ENCODE measurements around the gene OR10D3. TPM values are rescaled to one million over a fixed set of nuclear protein-coding genes. Genes with fewer than 3 reads are reported as not detected.

OR10D3 gene
- polyA plus RNA-seq, 4 donors, result not detected

- Histone ChIP-seq H3K4me3 (ENCODE audit: low read depth in 1 of 3, low read length in 3 of 3) (no peak overlapping the region), H3K36me3 (ENCODE audit: control insufficient read depth in 3 of 3, insufficient read depth in 2 of 3, low read depth in 1 of 3, low read length in 3 of 3) (no peaks in the 10 kb centered on the region), H3K9me3 (ENCODE audit: control insufficient read depth in 2 of 2, insufficient read depth in 1 of 2, low read depth in 1 of 2, low read length in 1 of 2) (no peaks in the 10 kb centered on the region), H3K27ac (ENCODE audit: low read depth in 1 of 3, low read length in 2 of 3) (no peak overlapping the region), H3K4me1 (ENCODE audit: control insufficient read depth in 3 of 3, insufficient read depth in 2 of 3, low read depth in 1 of 3, low read length in 2 of 3) (peaks cover 0 to 4% (median 0%) of the 10 kb centered on the region in 3 donors), H3K27me3 (ENCODE audit: control insufficient read depth in 3 of 3, insufficient read depth in 3 of 3, low read length in 3 of 3) (no peaks in the 10 kb centered on the region)
- DNase-seq, result no peak
- WGBS, 3 donors, result 76 to 82% (median 77%) methylated on average over 2 of the region's 2 CpGs
- no peak for FAIRE-seq
Measured at GRCh38 chr11:124190298-124191139, 7.4 kb downstream of the OR10D3 start.

- peaks cover 0 to 3% of the 10 kb centered on the region in 2 donors for H3K9me3 ChIP-seq (ENCODE audit: control insufficient read depth in 2 of 2, insufficient read depth in 1 of 2, low read depth in 1 of 2, low read length in 1 of 2)
- no peaks in the 10 kb centered on the region for H3K36me3 ChIP-seq (ENCODE audit: control insufficient read depth in 3 of 3, insufficient read depth in 2 of 3, low read depth in 1 of 3, low read length in 3 of 3)
- H3K27ac ChIP-seq (ENCODE audit: low read depth in 1 of 3, low read length in 2 of 3), result peak overlapping the region in 1 of 3 donors; percentile 20
- 73 to 78% (median 78%) methylated on average over 6 of the region's 6 CpGs for WGBS, 3 donors
- H3K4me3 ChIP-seq (ENCODE audit: low read depth in 1 of 3, low read length in 3 of 3), result no peak overlapping the region
- peaks cover 0 to 4% (median 0%) of the 10 kb centered on the region in 3 donors for H3K4me1 ChIP-seq (ENCODE audit: control insufficient read depth in 3 of 3, insufficient read depth in 2 of 3, low read depth in 1 of 3, low read length in 2 of 3)
- no peak for FAIRE-seq
- no peak for DNase-seq
- no peaks in the 10 kb centered on the region for H3K27me3 ChIP-seq (ENCODE audit: control insufficient read depth in 3 of 3, insufficient read depth in 3 of 3, low read length in 3 of 3)
Measured at GRCh38 chr11:124193221-124194010, 10.3 kb downstream of the OR10D3 start.

GRCh38 chr11:124194293-124195188 is 11.4 kb downstream of the OR10D3 start:
- Histone ChIP-seq H3K9me3 (ENCODE audit: control insufficient read depth in 2 of 2, insufficient read depth in 1 of 2, low read depth in 1 of 2, low read length in 1 of 2) (peaks cover 0 to 3% of the 10 kb centered on the region in 2 donors), H3K4me3 (ENCODE audit: low read depth in 1 of 3, low read length in 3 of 3) (peak overlapping the region in 1 of 3 donors; percentile 8), H3K36me3 (ENCODE audit: control insufficient read depth in 3 of 3, insufficient read depth in 2 of 3, low read depth in 1 of 3, low read length in 3 of 3) (no peaks in the 10 kb centered on the region), H3K27me3 (ENCODE audit: control insufficient read depth in 3 of 3, insufficient read depth in 3 of 3, low read length in 3 of 3) (peaks cover 0 to 3% (median 0%) of the 10 kb centered on the region in 3 donors), H3K4me1 (ENCODE audit: control insufficient read depth in 3 of 3, insufficient read depth in 2 of 3, low read depth in 1 of 3, low read length in 2 of 3) (peaks cover 0 to 4% (median 0%) of the 10 kb centered on the region in 3 donors), H3K27ac (ENCODE audit: low read depth in 1 of 3, low read length in 2 of 3) (peak overlapping the region in 1 of 3 donors; percentile 8)
- 17 to 54% (median 44%) methylated on average over 6 of the region's 6 CpGs for WGBS, 3 donors
- FAIRE-seq (no peak), DNase-seq (peak; percentile 55 to 81)

- H3K4me1 ChIP-seq (ENCODE audit: control insufficient read depth in 3 of 3, insufficient read depth in 2 of 3, low read depth in 1 of 3, low read length in 2 of 3), result peaks cover 0 to 4% (median 0%) of the 10 kb centered on the region in 3 donors
- H3K27ac ChIP-seq (ENCODE audit: low read depth in 1 of 3, low read length in 2 of 3), result no peak overlapping the region
- DNase-seq (peak; percentile 75 to 82), FAIRE-seq (no peak)
- H3K4me3 ChIP-seq (ENCODE audit: low read depth in 1 of 3, low read length in 3 of 3), result peak overlapping the region in 1 of 3 donors; percentile 8
- WGBS, 3 donors, result 7 to 23% (median 20%) methylated on average over 4 of the region's 4 CpGs
- H3K36me3 ChIP-seq (ENCODE audit: control insufficient read depth in 3 of 3, insufficient read depth in 2 of 3, low read depth in 1 of 3, low read length in 3 of 3), result no peaks in the 10 kb centered on the region
- H3K27me3 ChIP-seq (ENCODE audit: control insufficient read depth in 3 of 3, insufficient read depth in 3 of 3, low read length in 3 of 3), result peaks cover 0 to 3% (median 0%) of the 10 kb centered on the region in 3 donors
- H3K9me3 ChIP-seq (ENCODE audit: control insufficient read depth in 2 of 2, insufficient read depth in 1 of 2, low read depth in 1 of 2, low read length in 1 of 2), result peaks cover 0 to 3% of the 10 kb centered on the region in 2 donors
Measured at GRCh38 chr11:124195189-124195734, 12.1 kb downstream of the OR10D3 start.

- H3K4me1 ChIP-seq (ENCODE audit: control insufficient read depth in 3 of 3, insufficient read depth in 2 of 3, low read depth in 1 of 3, low read length in 2 of 3), result peaks cover 0 to 4% (median 0%) of the 10 kb centered on the region in 3 donors
- H3K36me3 ChIP-seq (ENCODE audit: control insufficient read depth in 3 of 3, insufficient read depth in 2 of 3, low read depth in 1 of 3, low read length in 3 of 3), result no peaks in the 10 kb centered on the region
- no peak for FAIRE-seq
- peaks cover 0 to 3% (median 0%) of the 10 kb centered on the region in 3 donors for H3K27me3 ChIP-seq (ENCODE audit: control insufficient read depth in 3 of 3, insufficient read depth in 3 of 3, low read length in 3 of 3)
- DNase-seq, result no peak
- no peak overlapping the region for H3K27ac ChIP-seq (ENCODE audit: low read depth in 1 of 3, low read length in 2 of 3)
- peaks cover 0 to 3% of the 10 kb centered on the region in 2 donors for H3K9me3 ChIP-seq (ENCODE audit: control insufficient read depth in 2 of 2, insufficient read depth in 1 of 2, low read depth in 1 of 2, low read length in 1 of 2)
- WGBS, 3 donors, result 60 to 81% (median 70%) methylated on average over 2 of the region's 2 CpGs
- no peak overlapping the region for H3K4me3 ChIP-seq (ENCODE audit: low read depth in 1 of 3, low read length in 3 of 3)
Measured at GRCh38 chr11:124197999-124198398, 14.9 kb downstream of the OR10D3 start.

- H3K4me3 ChIP-seq (ENCODE audit: low read depth in 1 of 3, low read length in 3 of 3), result no peak overlapping the region
- no peak for DNase-seq
- 88 to 92% (median 90%) methylated on average over 7 of the region's 7 CpGs for whole genome bisulfite sequencing, 3 donors
- peaks cover 0 to 3% (median 0%) of the 10 kb centered on the region in 3 donors for H3K27me3 ChIP-seq (ENCODE audit: control insufficient read depth in 3 of 3, insufficient read depth in 3 of 3, low read length in 3 of 3)
- peaks cover 0 to 3% of the 10 kb centered on the region in 2 donors for H3K9me3 ChIP-seq (ENCODE audit: control insufficient read depth in 2 of 2, insufficient read depth in 1 of 2, low read depth in 1 of 2, low read length in 1 of 2)
- H3K4me1 ChIP-seq (ENCODE audit: control insufficient read depth in 3 of 3, insufficient read depth in 2 of 3, low read depth in 1 of 3, low read length in 2 of 3), result peaks cover 0 to 1% (median 0%) of the 10 kb centered on the region in 3 donors
- no peak for FAIRE-seq
- H3K27ac ChIP-seq (ENCODE audit: low read depth in 1 of 3, low read length in 2 of 3), result no peak overlapping the region
- H3K36me3 ChIP-seq (ENCODE audit: control insufficient read depth in 3 of 3, insufficient read depth in 2 of 3, low read depth in 1 of 3, low read length in 3 of 3), result no peaks in the 10 kb centered on the region
Measured at GRCh38 chr11:124198897-124199296, 15.8 kb downstream of the OR10D3 start.

- no peak for DNase-seq
- H3K27ac ChIP-seq (ENCODE audit: low read depth in 1 of 3, low read length in 2 of 3), result no peak overlapping the region
- H3K4me3 ChIP-seq (ENCODE audit: low read depth in 1 of 3, low read length in 3 of 3), result no peak overlapping the region
- no peak for FAIRE-seq
- H3K4me1 ChIP-seq (ENCODE audit: control insufficient read depth in 3 of 3, insufficient read depth in 2 of 3, low read depth in 1 of 3, low read length in 2 of 3), result no peaks in the 10 kb centered on the region
- no peaks in the 10 kb centered on the region for H3K36me3 ChIP-seq (ENCODE audit: control insufficient read depth in 3 of 3, insufficient read depth in 2 of 3, low read depth in 1 of 3, low read length in 3 of 3)
- H3K27me3 ChIP-seq (ENCODE audit: control insufficient read depth in 3 of 3, insufficient read depth in 3 of 3, low read length in 3 of 3), result peaks cover 0 to 3% (median 0%) of the 10 kb centered on the region in 3 donors
- WGBS, 3 donors, result 43 to 63% (median 53%) methylated on average over 1 of the region's 1 CpG
- peaks cover 0 to 3% of the 10 kb centered on the region in 2 donors for H3K9me3 ChIP-seq (ENCODE audit: control insufficient read depth in 2 of 2, insufficient read depth in 1 of 2, low read depth in 1 of 2, low read length in 1 of 2)
Measured at GRCh38 chr11:124199702-124200101, 16.6 kb downstream of the OR10D3 start.

All from small intestine (tissue), 7 donors.